GM12872 (cell line): ENCODE measurements around the gene PDZD2.

Source experiments
- CTCF ChIP-seq: IDR thresholded peaks from 3 replicates; pipeline ENCODE4 v1.5.1; 2011; ENCODE audit warnings: low read depth, mild to moderate bottlenecking, low read length, moderate library complexity; ENCODE audit not compliant: insufficient read depth

The PDZD2 gene

DNA sequence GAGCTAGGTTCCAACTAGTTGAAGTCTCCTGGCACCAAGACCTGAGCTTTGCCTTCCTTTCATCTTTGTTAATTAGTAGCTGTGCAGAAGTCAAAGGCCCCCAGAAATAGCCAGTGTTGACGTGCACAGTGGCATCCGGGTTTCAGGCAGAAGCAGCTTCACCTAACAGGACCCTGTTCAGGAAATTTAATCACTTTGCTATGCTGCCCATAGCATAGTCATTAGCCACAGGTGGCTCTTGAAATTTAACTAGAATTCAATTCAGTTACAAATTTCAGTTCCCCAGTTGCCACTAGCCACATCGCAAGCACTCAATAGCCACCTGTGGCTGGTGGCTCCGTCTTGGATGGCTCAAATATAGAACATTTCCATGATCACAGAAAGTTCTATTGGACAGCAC is 356.1 kb downstream of the PDZD2 start:
- TF ChIP-seq CTCF, result no peak

DNA sequence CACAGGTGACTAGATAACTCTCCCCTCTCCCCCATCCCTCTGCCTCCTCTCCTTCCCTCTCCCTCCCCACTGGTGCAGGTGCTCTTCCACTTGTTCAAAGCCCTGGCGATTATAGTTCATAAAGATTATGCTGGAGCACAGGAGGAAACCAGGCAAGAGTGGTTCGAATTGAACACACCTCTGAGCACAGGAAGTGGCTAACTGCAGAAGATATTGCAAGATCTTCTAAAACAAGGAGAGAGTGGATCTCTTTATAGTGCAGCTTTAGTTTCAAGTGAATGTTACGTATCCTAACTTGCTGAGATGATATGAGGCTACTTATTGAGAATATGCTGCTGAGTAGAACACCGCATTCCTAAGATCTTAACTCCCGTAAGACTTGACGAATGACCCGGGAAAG is 356.8 kb downstream of the PDZD2 start:
- TF ChIP-seq CTCF, result no peak

- no peak for TF ChIP-seq CTCF
Measured at GRCh38 chr5:31996909-31997308, 358.0 kb downstream of the PDZD2 start.

DNA sequence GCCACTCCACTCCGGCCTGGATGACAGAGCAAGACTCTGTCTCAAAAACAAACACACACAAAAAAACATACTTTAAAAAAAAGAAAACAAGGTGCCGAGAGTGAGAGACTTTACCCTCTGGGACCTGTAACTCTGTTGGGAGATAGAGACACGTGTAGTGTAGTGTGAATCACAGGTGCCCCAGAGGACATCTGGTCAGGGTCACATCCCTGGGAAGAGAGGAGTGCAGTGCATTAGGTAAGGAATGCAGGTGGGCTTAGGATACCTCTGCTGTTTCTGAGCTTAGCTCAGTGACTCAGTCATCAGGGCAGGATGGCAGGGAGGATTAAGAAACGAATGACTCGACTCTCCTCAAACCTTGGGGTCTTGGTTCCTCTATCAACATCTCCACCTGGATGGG is 360.5 kb downstream of the PDZD2 start:
- TF ChIP-seq CTCF, result no peak

- TF ChIP-seq CTCF, result no peak
Measured at GRCh38 chr5:32000731-32001130, 361.8 kb downstream of the PDZD2 start.

DNA sequence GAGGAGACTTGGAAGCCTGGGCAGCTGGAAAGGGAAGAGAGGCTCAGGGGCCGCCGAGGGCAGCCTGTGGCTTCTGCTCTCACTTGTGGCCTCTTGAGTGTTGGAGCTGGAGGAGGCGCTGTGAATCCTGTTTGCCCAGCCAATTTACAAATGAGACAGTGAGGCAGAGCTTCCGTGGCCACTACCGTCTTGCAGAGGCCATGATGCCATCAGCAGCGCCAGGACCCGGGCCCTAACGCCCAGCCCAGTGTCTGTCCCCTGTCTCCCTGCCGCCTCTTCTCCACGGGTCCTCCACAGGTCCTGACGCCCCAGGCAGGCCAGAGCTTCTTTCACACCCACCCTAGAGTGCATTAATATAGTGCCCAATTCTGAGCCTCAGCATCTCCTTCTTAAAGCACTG is 362.4 kb downstream of the PDZD2 start:
- TF ChIP-seq CTCF, result no peak

DNA sequence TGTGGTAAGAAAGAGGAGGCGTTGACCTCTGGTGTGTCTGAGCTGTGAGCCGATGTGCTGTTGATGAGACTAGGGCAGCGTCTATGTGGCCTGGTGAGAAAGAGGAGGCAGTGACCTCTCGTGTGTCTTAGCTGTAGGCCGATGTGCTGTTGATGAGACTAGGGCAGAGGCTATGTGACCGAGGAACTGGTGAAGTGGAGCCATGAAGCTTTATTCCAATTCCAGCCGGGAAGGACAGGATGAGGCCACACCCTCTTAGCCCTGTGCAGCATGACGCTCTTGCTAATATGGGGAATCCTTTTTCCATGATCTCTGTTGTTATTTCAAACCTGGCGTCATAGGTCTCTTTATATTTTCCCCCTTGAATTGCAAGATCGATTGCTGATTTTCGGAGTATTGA is 362.8 kb downstream of the PDZD2 start:
- TF ChIP-seq CTCF, result no peak

- no peak for TF ChIP-seq CTCF
Measured at GRCh38 chr5:32002755-32003154, 363.8 kb downstream of the PDZD2 start.
